Smooth muscle cell (in vitro differentiated cells): Measurements from ENCODE around the gene BABAM2. TPM values are rescaled to one million over a fixed set of nuclear protein-coding genes. Genes with fewer than 3 reads are reported as not detected.

ENCODE experiments used
- DNase-seq: peaks from one replicate; lab custom pipeline; 2025; ENCODE audit not compliant: unreplicated experiment; lab: John Stamatoyannopoulos, UW
- H2AFZ ChIP-seq: fragments of 200-600 bp; sonication (generic); 2 replicates; pipeline ENCODE4 v1.6.0; 2016; ENCODE audit warnings: antibody characterized with exemption, low read depth, mild to moderate bottlenecking
- H3F3A ChIP-seq: fragments of 200-600 bp; sonication (generic); 2 replicates; pipeline ENCODE4 v1.6.0; 2017; ENCODE audit warnings: antibody characterized with exemption, low read depth
- H3K27ac ChIP-seq: fragments of 200-600 bp; sonication (generic); 2 replicates; pipeline ENCODE4 v1.5.1; 2016; ENCODE audit warnings: low read depth, mild to moderate bottlenecking
- H3K27me3 ChIP-seq: fragments of 200-600 bp; sonication (generic); 2 replicates; pipeline ENCODE4 v1.6.1; 2016; ENCODE audit warnings: low read depth, mild to moderate bottlenecking
- H3K36me3 ChIP-seq: fragments of 200-600 bp; sonication (generic); 2 replicates; pipeline ENCODE4 v1.5.1; 2016; ENCODE audit warnings: low read depth
- H3K4me1 ChIP-seq: fragments of 200-600 bp; sonication (generic); 2 replicates; pipeline ENCODE4 v1.5.1; 2016; ENCODE audit warnings: low read depth
- H3K4me2 ChIP-seq: fragments of 200-600 bp; sonication (generic); 2 replicates; pipeline ENCODE4 v1.6.0; 2016; ENCODE audit warnings: mild to moderate bottlenecking
- H3K4me3 ChIP-seq: fragments of 200-600 bp; sonication (generic); 2 replicates; pipeline ENCODE4 v1.5.1; 2016; ENCODE audit warnings: mild to moderate bottlenecking
- H3K79me2 ChIP-seq: fragments of 200-600 bp; sonication (generic); 2 replicates; pipeline ENCODE4 v1.6.0; 2016; ENCODE audit warnings: low read depth, mild to moderate bottlenecking
- H3K9ac ChIP-seq: fragments of 200-600 bp; sonication (generic); 2 replicates; pipeline ENCODE4 v1.6.0; 2016; ENCODE audit warnings: low read depth
- H3K9me3 ChIP-seq: fragments of 200-600 bp; sonication (generic); replicated peaks from 2 replicates; pipeline ENCODE4 v1.5.1; 2016; ENCODE audit warnings: low read depth
- H4K20me1 ChIP-seq: fragments of 200-600 bp; sonication (generic); 2 replicates; pipeline ENCODE4 v1.6.0; 2016; ENCODE audit warnings: low read depth
- WGBS: methylation state at CpG from one replicate; pipeline ENCODE4 v1.1.7; 2016; ENCODE audit warnings: low lambda C conversion rate; 5-methylcytosine and 5-hydroxymethylcytosine counted together
- polyA plus RNA-seq: library from polyadenylated mRNA; unstranded; fragments of >200 nt; fragmentation: Nextera tagmentation; extraction: Ambion mirVana; gene quantifications from 2 replicates; pipeline ENCODE4 v1.2.1, GENCODE V29; 2016
- total RNA-seq: library from RNA; depleted of rRNA; stranded (reverse); fragments of >200 nt; gene quantifications from 2 replicates; pipeline ENCODE4 v1.2.3, GENCODE V29; 2014
- TF ChIP-seq, protein P1 (sequence below): fragments of 200-600 bp; sonication (generic); IDR thresholded peaks from 2 replicates; pipeline ENCODE4 v1.5.1; 2017; ENCODE audit warnings: borderline replicate concordance, mild to moderate bottlenecking, antibody characterized with exemption; ENCODE audit not compliant: insufficient read depth, poor library complexity, severe bottlenecking

BABAM2 gene
- total and polyA plus RNA-seq, 2 experiments from 2014 or later, result 26.5 to 29.1 TPM

GRCh38 chr2:28227498-28227897 lies 337.0 kb downstream of the BABAM2 start:
- no peak for DNase-seq
- no peak overlapping the region for H3K27ac ChIP-seq
- peaks cover 22% of the 10 kb centered on the region for H3K4me1 ChIP-seq
- no peaks in the 10 kb centered on the region for H3K36me3 ChIP-seq
- H3K4me2 ChIP-seq, result no peak overlapping the region
- TF ChIP-seq, protein P1, sequence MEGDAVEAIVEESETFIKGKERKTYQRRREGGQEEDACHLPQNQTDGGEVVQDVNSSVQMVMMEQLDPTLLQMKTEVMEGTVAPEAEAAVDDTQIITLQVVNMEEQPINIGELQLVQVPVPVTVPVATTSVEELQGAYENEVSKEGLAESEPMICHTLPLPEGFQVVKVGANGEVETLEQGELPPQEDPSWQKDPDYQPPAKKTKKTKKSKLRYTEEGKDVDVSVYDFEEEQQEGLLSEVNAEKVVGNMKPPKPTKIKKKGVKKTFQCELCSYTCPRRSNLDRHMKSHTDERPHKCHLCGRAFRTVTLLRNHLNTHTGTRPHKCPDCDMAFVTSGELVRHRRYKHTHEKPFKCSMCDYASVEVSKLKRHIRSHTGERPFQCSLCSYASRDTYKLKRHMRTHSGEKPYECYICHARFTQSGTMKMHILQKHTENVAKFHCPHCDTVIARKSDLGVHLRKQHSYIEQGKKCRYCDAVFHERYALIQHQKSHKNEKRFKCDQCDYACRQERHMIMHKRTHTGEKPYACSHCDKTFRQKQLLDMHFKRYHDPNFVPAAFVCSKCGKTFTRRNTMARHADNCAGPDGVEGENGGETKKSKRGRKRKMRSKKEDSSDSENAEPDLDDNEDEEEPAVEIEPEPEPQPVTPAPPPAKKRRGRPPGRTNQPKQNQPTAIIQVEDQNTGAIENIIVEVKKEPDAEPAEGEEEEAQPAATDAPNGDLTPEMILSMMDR, result no peak
- H3K27me3 ChIP-seq, result no peaks in the 10 kb centered on the region
- no peak overlapping the region for H3K4me3 ChIP-seq
- peaks cover 7% of the 10 kb centered on the region for H3F3A ChIP-seq
- H3K79me2 ChIP-seq, result no peaks in the 10 kb centered on the region
- 69% methylated on average over 3 of the region's 3 CpGs for WGBS
- H4K20me1 ChIP-seq, result no peaks in the 10 kb centered on the region
- H2AFZ ChIP-seq, result no peak overlapping the region
- no peaks in the 10 kb centered on the region for H3K9me3 ChIP-seq
- no peak overlapping the region for H3K9ac ChIP-seq

GRCh38 chr2:28228434-28228995 lies 338.0 kb downstream of the BABAM2 start:
- H3K36me3 ChIP-seq, result no peaks in the 10 kb centered on the region
- H2AFZ ChIP-seq, result no peak overlapping the region
- no peak overlapping the region for H3K4me3 ChIP-seq
- 88% methylated on average over 1 of the region's 1 CpG for WGBS
- H3K4me1 ChIP-seq, result peaks cover 22% of the 10 kb centered on the region
- no peaks in the 10 kb centered on the region for H3K79me2 ChIP-seq
- H3K9ac ChIP-seq, result no peak overlapping the region
- H3K4me2 ChIP-seq, result no peak overlapping the region
- TF ChIP-seq, protein P1, result no peak
- no peak for DNase-seq
- peaks cover 12% of the 10 kb centered on the region for H3F3A ChIP-seq
- no peaks in the 10 kb centered on the region for H3K27me3 ChIP-seq
- no peaks in the 10 kb centered on the region for H3K9me3 ChIP-seq
- H3K27ac ChIP-seq, result no peak overlapping the region
- no peaks in the 10 kb centered on the region for H4K20me1 ChIP-seq

GRCh38 chr2:28231110-28231631 lies 340.6 kb downstream of the BABAM2 start:
- H3K4me1 ChIP-seq, result peaks cover under 1% of the 10 kb centered on the region

More at GRCh38 chr2:28231110-28231631, 340.6 kb downstream of the BABAM2 start:
- Histone ChIP-seq H3K9ac (no peak overlapping the region), H3K4me2 (no peak overlapping the region), H2AFZ (no peak overlapping the region), H3K4me3 (no peak overlapping the region), H3K27me3 (no peaks in the 10 kb centered on the region), H3K36me3 (no peaks in the 10 kb centered on the region), H4K20me1 (no peaks in the 10 kb centered on the region), H3K79me2 (no peaks in the 10 kb centered on the region), H3F3A (peaks cover 13% of the 10 kb centered on the region), H3K9me3 (no peaks in the 10 kb centered on the region), H3K27ac (no peak overlapping the region)
- TF ChIP-seq, protein P1, result no peak
- WGBS, result 64% methylated on average over 4 of the region's 4 CpGs
- DNase-seq, result no peak
